K562 (cell line): Measurements from ENCODE around the gene NDUFV3. TPM values are rescaled to one million over a fixed set of nuclear protein-coding genes. Genes with fewer than 3 reads are reported as not detected.

Source experiments
- ATF2 ChIP-seq: sonication (generic); formaldehyde crosslinking; IDR thresholded peaks from 2 replicates; pipeline ENCODE4 v1.8.1; 2022; ENCODE audit warnings: missing genetic modification reagents
- ATF4 ChIP-seq: fragments of 450-650 bp; formaldehyde crosslinking; IDR thresholded peaks from 2 replicates; pipeline ENCODE4 v1.4.0; 2022; ENCODE audit warnings: mild to moderate bottlenecking, moderate library complexity
- ETS2 ChIP-seq: IDR thresholded peaks from 2 replicates; pipeline ENCODE4 v1.6.1; 2016; ENCODE audit warnings: borderline replicate concordance, missing genetic modification characterization, mild to moderate bottlenecking, moderate library complexity, missing compliant biosample characterization; ENCODE audit not compliant: poor library complexity, severe bottlenecking
- HCFC1 ChIP-seq: IDR thresholded peaks from 2 replicates; pipeline ENCODE4 v1.6.1; 2012; ENCODE audit warnings: low read depth, low read length, improper control_type of control experiment
- HES1 ChIP-seq: fragments of 450-650 bp; IDR thresholded peaks from 2 replicates; pipeline ENCODE4 v1.6.1; 2016; ENCODE audit warnings: low read depth, mild to moderate bottlenecking, moderate library complexity
- NONO ChIP-seq, 2 experiments: fragments of 200-400 bp in 1 of 2; fragments of 450-650 bp in 1 of 2; formaldehyde crosslinking in 1 of 2; IDR thresholded peaks; 2 replicates each; pipeline ENCODE4 v1.6.1; 2017; ENCODE audit warnings: low read depth in 2 of 2, mild to moderate bottlenecking in 2 of 2, moderate library complexity in 2 of 2, low read length in 1 of 2
- SRSF7 ChIP-seq: fragments of 200-400 bp; formaldehyde crosslinking; optimal IDR thresholded peaks from 2 replicates; pipeline ENCODE3; 2017; ENCODE audit warnings: mild to moderate bottlenecking, low read depth, low read length
- STAT6 ChIP-seq: sonication (generic); formaldehyde crosslinking; IDR thresholded peaks from 2 replicates; pipeline ENCODE4 v1.8.1; 2023; ENCODE audit warnings: mild to moderate bottlenecking, missing genetic modification reagents
- TCF7L2 ChIP-seq: fragments of 150-350 bp; IDR thresholded peaks from 2 replicates; pipeline ENCODE4 v1.6.1; 2016; ENCODE audit warnings: low read depth, mild to moderate bottlenecking, low read length, moderate library complexity
- TEAD2 ChIP-seq: fragments of 450-650 bp; IDR thresholded peaks from 2 replicates; pipeline ENCODE4 v1.6.1; 2016; ENCODE audit warnings: missing genetic modification characterization, control low read depth, missing compliant biosample characterization
- ZBTB34 ChIP-seq: fragments of 250-450 bp; sonication (Bioruptor Pico); IDR thresholded peaks from 2 replicates; pipeline ENCODE4 v1.8.0; 2021; ENCODE audit warnings: mild to moderate bottlenecking, moderate library complexity
- ZNF3 ChIP-seq: fragments of 250-450 bp; sonication (Bioruptor Pico); IDR thresholded peaks from 2 replicates; pipeline ENCODE4 v1.5.0; 2021; ENCODE audit warnings: mild to moderate bottlenecking, moderate library complexity
- ZNF41 ChIP-seq: fragments of 250-450 bp; sonication (Bioruptor Pico); conservative IDR thresholded peaks from 2 replicates; pipeline ENCODE4 v1.4.0; 2020; ENCODE audit warnings: mild to moderate bottlenecking
- ZNF592 ChIP-seq: fragments of 450-650 bp; IDR thresholded peaks from 2 replicates; pipeline ENCODE4 v1.6.1; 2017; ENCODE audit warnings: antibody characterized with exemption, mild to moderate bottlenecking
- ZZZ3 ChIP-seq: fragments of 450-650 bp; IDR thresholded peaks from 2 replicates; pipeline ENCODE4 v1.6.1; 2016; ENCODE audit warnings: antibody characterized with exemption, mild to moderate bottlenecking, moderate library complexity
- polyA plus RNA-seq, 8 experiments: library from polyadenylated mRNA; depleted of rRNA in 4 of 8; stranded (reverse) in 5 of 8; unstranded in 3 of 8; fragments of >200 nt; fragmentation: Nextera tagmentation in 2 of 8; fragmentation: Illumina TruSeq in 1 of 8; extraction: Ambion mirVana in 2 of 8; extraction: Trizol in 1 of 8; gene quantifications; 2 replicates each; pipeline versions ENCODE4 v1.2.1 to v1.2.3, GENCODE V29; 2011 to 2014; ENCODE audit warnings: inconsistent platforms in 1 of 8, missing spikeins in 1 of 8
- total RNA-seq, 7 experiments: library from RNA; depleted of rRNA in 6 of 7; stranded (reverse); fragments of >200 nt in 6 of 7; fragmentation: Illumina TruSeq in 2 of 7; extraction: Trizol in 2 of 7; gene quantifications; 2 replicates each; pipeline versions ENCODE4 v1.2.1 to v1.2.3, GENCODE V29; 2011 to 2021; ENCODE audit warnings: low replicate concordance in 1 of 7

The NDUFV3 gene
- total and polyA plus RNA-seq, 9 of the 15 experiments (the other 6 are each of a cell fraction or from before 2014, with no cell fraction given), result 19.1 to 87.8 (median 74.3) TPM

- TF ChIP-seq ATF2 (CRISPR knock-in tag) (no peak), TEAD2 (tag) (no peak), ZBTB34 (CRISPR knock-in tag) (no peak), ETS2 (no peak), ATF4 (CRISPR knock-in tag) (no peak), NONO (IDR thresholded peaks at IDR 0.05; ENCODE audit: low read depth in 2 of 2, low read length in 1 of 2) (no peak), ZNF592 (peak; percentile 91), SRSF7 (no peak), ZNF41 (no peak), TCF7L2 (no peak), ZZZ3 (peak; percentile 90), HES1 (0 out of 2 replicates have a peak, but pooled peaks have one; percentile 35), HCFC1 (no peak), ZNF3 (no peak), STAT6 (no peak)
Observed at GRCh38 chr21:42923553-42924432, 30.7 kb downstream of the NDUFV3 start (continued).
